HT1080 (cell line): ENCODE data around the gene FLNC. TPM values are rescaled to one million over a fixed set of nuclear protein-coding genes. Genes with fewer than 3 reads are reported as not detected.

Source experiments
- DNase-seq: peaks from one replicate; pipeline ENCODE4 v3.0.0-alpha.2; 2015; ENCODE audit warnings: low read depth
- polyA plus RNA-seq, 2 experiments: library from polyadenylated mRNA; depleted of rRNA; stranded (reverse); fragments of >200 nt; gene quantifications; 2 replicates each; pipeline ENCODE4 v1.2.3, GENCODE V29; 2015
- total RNA-seq: library from RNA; depleted of rRNA; stranded (reverse); fragments of >200 nt; shearing (Covaris generic); gene quantifications from 2 replicates; pipeline ENCODE4 v1.2.3, GENCODE V29; 2014; rRNA removed

FLNC gene, protein sequence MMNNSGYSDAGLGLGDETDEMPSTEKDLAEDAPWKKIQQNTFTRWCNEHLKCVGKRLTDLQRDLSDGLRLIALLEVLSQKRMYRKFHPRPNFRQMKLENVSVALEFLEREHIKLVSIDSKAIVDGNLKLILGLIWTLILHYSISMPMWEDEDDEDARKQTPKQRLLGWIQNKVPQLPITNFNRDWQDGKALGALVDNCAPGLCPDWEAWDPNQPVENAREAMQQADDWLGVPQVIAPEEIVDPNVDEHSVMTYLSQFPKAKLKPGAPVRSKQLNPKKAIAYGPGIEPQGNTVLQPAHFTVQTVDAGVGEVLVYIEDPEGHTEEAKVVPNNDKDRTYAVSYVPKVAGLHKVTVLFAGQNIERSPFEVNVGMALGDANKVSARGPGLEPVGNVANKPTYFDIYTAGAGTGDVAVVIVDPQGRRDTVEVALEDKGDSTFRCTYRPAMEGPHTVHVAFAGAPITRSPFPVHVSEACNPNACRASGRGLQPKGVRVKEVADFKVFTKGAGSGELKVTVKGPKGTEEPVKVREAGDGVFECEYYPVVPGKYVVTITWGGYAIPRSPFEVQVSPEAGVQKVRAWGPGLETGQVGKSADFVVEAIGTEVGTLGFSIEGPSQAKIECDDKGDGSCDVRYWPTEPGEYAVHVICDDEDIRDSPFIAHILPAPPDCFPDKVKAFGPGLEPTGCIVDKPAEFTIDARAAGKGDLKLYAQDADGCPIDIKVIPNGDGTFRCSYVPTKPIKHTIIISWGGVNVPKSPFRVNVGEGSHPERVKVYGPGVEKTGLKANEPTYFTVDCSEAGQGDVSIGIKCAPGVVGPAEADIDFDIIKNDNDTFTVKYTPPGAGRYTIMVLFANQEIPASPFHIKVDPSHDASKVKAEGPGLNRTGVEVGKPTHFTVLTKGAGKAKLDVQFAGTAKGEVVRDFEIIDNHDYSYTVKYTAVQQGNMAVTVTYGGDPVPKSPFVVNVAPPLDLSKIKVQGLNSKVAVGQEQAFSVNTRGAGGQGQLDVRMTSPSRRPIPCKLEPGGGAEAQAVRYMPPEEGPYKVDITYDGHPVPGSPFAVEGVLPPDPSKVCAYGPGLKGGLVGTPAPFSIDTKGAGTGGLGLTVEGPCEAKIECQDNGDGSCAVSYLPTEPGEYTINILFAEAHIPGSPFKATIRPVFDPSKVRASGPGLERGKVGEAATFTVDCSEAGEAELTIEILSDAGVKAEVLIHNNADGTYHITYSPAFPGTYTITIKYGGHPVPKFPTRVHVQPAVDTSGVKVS (N-terminal part only)
- total RNA-seq, result 38.2 and 38.6 TPM in 2 replicates
- 6.4 and 6.6 TPM in 2 replicates for polyA plus RNA-seq (2015; cell fraction: cytosol; rRNA removed)
- 59.0 and 60.8 TPM in 2 replicates for polyA plus RNA-seq (2015; cell fraction: nucleus; rRNA removed)

DNA sequence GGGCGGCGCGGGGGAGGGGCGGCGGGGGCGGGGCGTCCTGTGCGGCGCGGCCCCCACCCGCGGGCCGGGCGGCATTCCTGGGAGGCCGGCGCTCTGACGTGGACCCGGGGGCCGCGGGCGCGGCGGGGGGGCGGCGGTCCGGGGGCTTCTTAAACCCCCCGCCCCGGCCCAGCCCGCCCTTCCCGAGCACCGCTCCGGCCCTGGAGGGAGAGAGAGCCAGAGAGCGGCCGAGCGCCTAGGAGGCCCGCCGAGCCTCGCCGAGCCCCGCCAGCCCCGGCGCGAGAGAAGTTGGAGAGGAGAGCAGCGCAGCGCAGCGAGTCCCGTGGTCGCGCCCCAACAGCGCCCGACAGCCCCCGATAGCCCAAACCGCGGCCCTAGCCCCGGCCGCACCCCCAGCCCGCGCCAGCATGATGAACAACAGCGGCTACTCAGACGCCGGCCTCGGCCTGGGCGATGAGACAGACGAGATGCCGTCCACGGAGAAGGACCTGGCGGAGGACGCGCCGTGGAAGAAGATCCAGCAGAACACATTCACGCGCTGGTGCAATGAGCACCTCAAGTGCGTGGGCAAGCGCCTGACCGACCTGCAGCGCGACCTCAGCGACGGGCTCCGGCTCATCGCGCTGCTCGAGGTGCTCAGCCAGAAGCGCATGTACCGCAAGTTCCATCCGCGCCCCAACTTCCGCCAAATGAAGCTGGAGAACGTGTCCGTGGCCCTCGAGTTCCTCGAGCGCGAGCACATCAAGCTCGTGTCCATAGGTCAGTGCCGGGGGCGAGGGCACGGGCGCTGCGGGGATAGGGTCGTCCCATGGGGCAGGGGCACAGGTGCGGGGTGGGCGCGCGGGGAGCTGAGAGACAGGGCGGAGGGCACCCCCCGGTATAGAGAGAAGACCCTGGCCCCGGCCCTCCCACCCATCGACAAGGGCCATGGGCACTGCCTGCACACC, at the start of gene FLNC:
TSS of gene FLNC (plus strand) at position 176 of the 947 bp plus-strand sequence. CDS start at position 408, 232 bp downstream.
- peak; percentile 15 for DNase-seq

DNA sequence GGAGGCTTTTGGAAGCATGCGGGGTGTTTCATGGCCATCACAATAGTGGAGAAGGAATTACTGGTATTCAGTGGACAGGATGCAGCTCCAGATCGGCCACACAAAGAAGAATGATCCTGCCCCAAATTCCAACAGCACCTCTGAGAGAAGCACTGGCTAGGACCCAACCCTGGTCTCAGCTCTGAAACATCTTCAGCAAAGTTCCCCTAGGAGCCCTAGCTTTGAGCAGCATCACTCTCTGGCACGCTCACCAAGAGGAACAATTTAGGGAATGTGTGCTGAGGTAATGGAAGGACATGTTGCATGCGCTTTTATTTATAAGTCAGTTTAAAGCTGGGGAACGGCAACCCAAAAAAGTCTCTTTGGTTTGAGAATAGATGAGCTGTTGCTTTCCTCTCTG, 49.1 kb upstream of the FLNC start:
- no peak for DNase-seq

DNA sequence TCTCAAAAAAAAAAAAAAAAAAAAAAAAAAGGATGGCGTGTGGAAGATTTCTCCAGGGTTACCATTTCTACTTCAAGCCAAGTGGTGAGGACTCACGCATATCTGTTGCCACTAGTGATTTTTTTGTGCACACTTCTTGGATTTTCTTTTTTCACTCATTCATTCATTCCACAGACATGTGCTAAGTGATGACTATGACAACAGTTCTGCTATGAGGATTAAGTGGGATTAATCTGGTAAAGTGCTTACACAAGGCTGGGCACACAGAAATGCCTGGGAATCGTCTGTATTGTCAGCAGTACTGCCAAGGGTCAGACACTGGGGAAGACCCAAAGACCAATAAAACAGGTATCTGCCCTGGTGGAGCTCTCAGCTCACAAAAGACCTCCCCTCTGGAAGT, 48.4 kb upstream of the FLNC start:
- no peak for DNase-seq

DNA sequence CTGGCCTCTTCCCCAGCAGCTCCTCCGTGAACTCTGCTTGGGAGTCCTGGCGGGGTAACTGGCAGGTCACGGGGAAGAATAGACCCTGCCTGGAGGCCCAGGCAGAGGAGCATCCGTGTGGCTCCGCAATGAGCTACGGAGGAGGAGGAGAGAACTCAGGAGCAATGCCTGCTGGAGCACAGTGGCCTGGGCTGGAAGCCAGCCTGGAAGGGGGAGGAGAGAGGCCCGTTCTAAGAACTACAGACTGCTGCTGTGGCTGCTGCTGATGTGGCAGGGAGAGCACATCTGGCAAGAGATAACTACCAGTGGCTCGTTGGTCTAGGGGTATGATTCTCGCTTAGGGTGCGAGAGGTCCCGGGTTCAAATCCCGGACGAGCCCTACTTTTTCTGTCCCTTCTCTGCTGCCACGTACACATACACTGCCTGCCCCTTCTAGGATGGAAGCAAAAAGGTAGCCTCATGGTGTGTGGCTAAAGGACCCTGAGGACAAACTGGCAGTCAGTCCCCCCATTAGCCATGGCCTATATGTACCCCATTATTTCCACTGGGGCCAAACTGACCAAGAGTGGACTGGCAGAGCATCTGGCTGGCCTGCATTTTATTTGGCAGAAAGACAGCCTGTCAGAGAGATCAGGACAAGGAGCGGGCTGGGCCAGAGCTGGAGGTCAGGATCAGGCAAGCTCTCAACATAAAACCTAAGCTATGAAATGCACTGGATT, 46.9 kb upstream of the FLNC start:
- peak; percentile 83 for DNase-seq

DNA sequence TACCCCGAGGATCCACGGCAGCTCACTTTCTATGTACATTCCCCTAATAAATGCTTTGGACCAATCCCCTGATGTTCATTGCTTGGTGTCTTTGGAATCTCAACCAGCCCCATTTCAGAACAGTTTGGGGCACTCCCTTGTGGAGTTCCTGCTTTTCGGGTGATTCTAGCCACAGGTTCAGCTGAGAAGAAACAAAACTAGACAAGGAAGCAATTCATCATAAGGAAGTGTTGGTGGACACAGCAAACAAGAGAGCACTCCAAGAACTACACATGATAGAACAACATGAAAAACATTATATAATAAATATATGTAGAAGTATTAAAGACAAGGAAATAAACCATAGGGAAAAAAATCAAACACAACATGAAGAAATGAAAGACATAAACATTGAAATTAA, 44.5 kb upstream of the FLNC start:
- no peak for DNase-seq

DNA sequence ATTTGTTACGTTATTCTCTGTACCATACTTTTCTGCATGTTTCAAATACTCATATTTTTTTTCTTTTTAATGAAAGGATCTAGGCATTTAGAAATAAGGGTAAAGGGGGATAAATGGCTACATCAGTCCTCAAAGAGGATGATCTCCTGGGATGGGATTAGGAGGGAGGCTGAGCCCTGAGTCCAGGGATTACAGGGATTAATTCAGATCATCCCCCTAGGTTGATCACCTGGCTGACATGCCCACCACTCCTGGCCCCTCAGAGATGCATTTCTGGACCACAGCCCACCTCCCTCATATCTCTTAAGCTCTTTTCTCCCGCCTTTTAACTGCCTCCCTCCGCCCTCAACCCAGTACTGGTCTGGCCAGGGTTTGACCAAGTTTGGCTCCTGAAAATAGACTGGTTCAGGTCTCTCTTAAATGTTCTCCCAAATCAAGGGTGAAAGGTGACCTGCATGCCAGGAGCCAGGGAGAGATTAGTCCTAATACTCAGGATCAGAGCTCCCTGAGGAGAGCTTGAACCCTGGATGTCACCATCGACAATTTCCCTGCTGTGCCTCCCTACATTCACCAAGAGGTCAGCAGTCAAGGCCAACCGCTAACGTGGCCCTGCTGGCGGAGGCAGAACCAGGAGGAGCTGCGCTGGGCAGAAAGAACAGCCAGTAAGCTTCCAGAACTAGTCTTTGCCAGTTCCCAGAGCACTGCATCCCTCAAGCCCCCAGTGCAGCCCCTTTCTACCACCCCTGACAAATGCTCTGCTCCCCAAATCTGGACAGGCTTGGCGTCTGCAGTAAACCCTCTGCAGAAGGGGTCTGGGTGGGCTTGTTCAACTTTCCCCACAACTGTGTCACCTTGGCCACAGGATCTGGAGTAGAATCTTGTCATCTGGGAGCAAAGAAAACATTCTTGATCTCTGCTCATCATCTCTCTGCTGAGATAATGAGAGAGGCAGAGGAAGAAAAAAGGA, 41.5 kb upstream of the FLNC start:
- no peak for DNase-seq

DNA sequence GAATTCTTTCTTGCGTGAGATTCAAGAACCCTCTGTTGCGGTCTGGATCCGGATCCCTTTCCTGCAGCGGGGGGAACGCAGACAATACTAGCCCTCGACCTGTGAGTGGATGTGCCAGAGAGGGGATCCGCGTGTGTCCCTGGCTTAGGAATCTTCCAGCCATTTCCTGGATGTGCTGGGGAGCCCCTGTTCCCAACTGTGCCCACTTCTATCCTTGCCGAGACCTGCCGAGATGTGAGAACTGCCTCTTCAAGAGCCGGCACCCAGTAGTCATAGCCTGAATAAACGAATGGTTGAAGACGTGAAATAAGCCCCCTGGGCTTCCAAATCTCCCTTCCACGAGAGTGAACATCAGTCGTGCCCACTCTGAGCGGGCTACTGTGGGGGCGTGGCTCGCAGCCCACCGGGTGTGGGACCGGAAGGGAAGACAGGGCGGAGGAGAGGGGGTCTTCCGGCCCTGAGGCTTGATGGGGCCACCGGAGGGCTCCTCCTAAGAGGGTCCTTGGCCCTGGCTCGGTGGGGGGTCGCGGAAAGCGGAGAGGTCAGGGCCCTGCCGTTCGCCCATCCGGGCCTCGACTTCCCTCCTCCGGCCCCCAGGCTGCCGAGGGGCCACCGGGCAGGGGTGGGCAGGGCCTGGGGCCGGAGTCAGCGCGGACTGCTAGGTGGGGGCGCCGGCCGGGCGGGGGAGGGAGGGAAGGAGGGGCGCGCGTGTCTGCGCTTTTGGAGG, 39.7 kb upstream of the FLNC start:
- no peak for DNase-seq

DNA sequence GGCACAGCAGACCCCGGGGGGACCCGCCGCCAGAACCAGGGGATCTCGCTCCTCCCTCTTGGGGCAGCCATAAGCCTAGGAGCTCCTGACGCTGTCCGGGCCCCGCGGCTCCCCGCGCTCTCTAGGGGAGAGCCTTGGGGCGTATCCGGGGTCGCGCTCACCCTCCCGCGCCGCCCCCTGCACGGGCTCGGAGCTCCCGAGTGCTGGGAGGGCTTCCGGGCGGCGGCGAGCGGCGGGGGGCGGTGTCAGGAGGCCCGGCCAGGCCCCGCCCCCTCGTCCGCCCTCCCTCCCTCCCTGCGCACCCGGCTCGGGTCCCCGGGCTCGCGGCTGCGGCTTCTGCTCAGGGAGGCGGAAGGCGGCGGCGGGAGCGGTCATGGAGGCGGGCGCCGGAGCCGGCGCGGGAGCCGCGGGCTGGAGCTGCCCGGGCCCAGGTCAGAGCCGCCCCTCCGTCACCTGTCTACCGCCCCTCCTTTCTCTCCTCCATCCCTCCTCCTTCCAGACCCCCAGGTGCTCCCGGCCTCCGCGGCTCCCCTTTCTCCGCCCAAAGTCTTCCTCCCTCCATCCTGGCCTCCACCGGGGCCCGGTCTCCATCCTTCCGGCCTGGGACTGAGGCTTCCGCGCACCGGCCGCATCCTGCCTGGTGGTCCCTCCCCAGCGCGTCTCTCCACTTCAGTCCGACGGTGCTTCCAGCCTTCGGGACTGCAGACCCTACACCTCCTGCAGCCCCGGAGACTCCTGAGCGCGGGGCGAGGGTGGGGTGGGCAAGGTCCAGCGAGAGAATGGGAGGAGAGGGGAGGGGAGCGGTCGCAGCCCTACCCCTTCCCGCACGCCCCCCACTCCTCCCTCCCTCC, 38.9 kb upstream of the FLNC start, which contains the start of gene CCDC136:
TSS of gene CCDC136 (plus strand) at position 848 of the 851 bp plus-strand sequence. CDS start 444 bp downstream, outside the sequence.
- DNase-seq, result peak; percentile 40

DNA sequence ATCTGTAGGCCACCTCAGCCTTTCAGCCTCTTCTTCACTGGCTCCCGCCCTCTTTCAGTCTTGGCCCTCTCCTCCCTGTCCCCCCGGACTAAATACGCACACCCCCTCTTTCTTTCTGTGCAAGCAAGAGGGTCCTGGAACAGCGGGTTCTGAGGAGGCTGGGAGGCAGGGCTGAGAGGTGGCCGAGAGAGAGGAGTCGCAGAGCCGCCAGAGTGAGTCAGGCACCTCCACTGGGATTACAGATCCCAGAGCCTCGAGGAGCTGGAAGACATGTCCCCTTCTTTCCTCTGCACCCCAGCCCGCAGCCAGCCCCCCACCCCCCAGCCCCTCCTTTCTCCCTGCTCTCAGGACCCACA, 38.3 kb upstream of the FLNC start:
- no peak for DNase-seq

DNA sequence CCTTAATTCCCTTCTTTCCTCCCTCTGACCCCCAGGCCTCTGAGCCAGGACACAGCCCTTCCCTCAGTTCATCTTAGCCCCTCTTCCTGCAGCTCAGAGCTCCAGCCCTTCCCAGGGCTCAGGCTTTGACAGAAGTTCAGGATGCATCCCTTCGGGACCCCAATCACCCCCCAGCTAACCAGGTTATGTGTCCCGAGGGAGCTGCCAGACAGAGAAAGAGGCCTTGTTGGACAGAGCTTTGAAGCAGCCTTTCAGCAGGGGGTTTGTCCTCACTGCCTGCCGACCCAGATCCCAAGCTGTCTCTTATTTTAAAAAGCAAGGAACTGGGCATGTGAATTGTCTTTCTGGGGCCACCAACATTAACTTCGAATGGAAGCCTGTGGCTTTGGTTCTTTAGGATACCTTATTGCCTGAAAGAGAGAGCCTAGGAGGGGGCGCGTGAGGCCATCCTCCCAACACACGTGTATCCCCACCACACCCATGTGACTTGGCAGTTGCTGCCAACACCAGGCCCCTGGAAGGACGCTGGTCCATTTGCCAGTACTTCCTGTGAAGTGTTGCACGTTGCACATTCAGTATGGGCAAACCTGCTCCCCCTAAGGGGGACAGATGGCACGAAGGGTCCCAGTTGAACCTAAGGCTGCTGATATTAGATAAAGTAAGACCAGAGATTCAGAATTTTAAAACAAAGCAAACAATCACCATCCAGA, 37.6 kb upstream of the FLNC start:
- DNase-seq, result no peak

DNA sequence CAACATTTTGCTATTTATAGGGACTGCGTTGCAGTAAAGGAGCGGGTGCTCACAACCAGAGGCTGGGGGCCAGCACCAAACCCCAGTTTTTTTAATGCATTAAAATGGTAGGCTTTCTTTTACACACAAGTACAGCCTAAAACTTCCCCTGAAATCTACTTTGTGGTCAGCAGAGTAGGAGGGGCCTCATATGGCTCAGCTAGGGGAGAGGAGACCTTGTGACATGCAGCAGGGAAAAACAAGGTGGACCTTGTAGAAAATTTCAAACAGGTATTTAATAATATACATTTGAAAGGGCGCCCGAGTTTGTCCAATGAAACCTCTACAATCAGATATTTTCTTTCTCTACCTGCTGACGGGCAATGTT, 37.0 kb upstream of the FLNC start:
- no peak for DNase-seq

DNA sequence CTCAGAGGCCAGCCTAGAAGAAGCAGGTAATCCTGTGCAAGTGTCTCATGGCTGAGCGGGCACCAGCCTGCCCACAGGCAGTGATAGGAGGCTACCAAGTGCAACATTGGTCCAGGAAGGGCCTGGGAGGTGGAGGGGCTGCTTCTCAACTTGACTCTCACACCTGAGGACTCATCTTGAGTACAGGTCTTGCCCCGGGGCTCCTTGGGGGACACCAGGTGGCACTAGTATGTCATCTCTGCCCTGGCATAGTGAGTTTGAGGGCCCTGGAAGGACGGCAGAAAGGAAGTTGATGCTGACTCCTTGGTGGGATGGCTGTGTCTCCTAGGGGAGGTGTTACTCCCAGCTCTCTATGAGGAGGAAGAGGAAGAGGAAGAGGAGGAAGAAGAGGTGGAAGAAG, 36.2 kb upstream of the FLNC start:
- DNase-seq, result no peak

DNA sequence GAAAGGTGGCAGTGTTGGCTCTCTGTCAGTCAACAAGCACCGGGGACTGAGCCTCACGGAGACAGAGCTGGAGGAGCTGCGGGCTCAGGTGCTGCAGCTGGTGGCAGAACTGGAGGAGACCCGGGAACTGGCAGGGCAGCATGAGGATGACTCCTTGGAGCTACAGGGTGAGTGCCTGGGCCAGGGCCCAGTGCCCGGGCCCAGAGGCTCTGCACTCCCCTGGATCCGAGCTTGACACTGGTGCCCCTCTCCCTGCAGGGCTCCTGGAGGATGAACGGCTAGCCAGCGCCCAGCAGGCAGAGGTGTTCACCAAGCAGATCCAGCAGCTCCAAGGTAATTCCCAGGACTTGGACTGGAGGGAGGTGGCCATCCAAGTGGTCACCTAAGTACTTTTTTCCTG, 35.8 kb upstream of the FLNC start:
- DNase-seq, result no peak

DNA sequence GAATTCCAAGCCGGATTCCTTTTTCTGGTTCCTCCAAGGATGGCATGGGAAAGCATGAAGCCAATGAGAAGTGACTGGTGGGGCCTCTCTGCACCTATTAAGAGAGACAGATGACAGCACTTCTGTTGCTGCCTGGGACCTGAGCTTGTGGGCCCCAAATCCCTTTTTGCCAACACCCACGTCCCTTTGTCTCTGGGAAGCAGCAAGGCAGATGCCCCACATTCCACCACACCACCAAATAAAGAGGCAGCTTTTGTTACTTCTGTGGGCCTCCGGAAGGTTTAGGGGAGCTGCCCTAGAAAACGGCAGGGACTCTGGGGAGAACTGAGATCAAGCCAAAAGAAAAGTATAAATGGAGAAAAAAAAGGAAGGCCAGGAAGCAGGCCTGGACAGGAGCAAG, 35.1 kb upstream of the FLNC start:
- DNase-seq, result no peak

DNA sequence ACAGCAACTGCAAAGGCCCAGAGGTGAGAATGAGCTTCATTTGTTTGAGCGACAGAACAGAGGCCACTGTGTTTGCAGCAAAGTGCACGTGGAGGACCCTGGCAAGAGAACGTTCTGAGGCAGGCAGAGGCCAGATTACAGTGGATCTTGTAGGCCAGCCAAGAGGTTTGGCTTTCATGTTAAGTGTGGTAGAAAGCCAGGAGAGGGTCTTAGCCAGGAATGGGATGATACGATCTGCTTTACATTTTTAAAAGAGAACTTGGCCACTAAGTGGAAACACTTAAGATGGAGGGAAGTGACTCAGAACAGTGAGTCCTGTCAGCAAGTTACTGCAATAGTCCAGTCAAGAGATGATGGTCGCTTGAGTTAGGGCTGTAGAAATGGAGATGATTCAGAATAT, 33.9 kb upstream of the FLNC start:
- peak; percentile 39 for DNase-seq

DNA sequence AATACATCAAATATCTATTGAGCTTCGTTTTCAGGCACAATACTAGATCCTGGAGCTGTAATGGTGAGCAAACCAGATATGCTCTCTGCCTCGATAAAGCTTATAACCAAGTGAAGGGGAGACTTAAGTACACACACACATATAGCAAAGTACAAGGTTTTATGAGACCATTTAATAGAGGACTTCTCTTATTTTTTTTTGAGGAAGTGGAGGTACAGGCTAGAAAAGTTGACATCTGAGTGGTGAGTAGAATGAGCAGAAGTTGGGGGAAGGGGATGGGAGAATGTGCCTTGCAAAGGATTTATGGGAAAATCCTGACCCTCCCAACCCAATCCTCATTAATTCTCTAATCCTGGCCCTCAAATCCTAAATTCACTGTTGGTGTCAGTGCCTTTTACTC, 30.8 kb upstream of the FLNC start:
- DNase-seq, result no peak
